HG03520 (cell line): ENCODE data around the gene PUSL1.

Experiments
- ATAC-seq: cut with Tn5 transposase; IDR thresholded peaks from one replicate; pipeline ENCODE4 v1.9.1; 2021; ENCODE audit warnings: mild to moderate bottlenecking, moderate library complexity; ENCODE audit not compliant: unreplicated experiment

The PUSL1 gene

GRCh38 chr1:1349256-1350012 is 41.0 kb downstream of the PUSL1 start, which contains the start of gene DVL1:
Gene DVL1, minus strand, starts transcription at chr1:1349418. Its CDS starts 353 bp downstream, at chr1:1349065.
- peak; percentile 63 for ATAC-seq

- ATAC-seq, result no peak
Measured at GRCh38 chr1:1351511-1352427, 43.4 kb downstream of the PUSL1 start.

- ATAC-seq, result no peak
Measured at GRCh38 chr1:1352786-1353388, 44.5 kb downstream of the PUSL1 start.

- ATAC-seq, result no peak
Measured at GRCh38 chr1:1353389-1354151, 45.2 kb downstream of the PUSL1 start.

- no peak for ATAC-seq
Measured at GRCh38 chr1:1354271-1355247, 46.2 kb downstream of the PUSL1 start.

- ATAC-seq, result no peak
Measured at GRCh38 chr1:1355416-1355815, 47.0 kb downstream of the PUSL1 start.

GRCh38 chr1:1356166-1356795 is 47.9 kb downstream of the PUSL1 start:
- ATAC-seq, result no peak

GRCh38 chr1:1356796-1357401 is 48.5 kb downstream of the PUSL1 start:
- no peak for ATAC-seq

- no peak for ATAC-seq
Measured at GRCh38 chr1:1357871-1358432, 49.6 kb downstream of the PUSL1 start.

GRCh38 chr1:1358433-1359271 is 50.3 kb downstream of the PUSL1 start, which contains the start of gene MXRA8:
Gene MXRA8, minus strand, starts transcription at chr1:1358555. Its CDS starts 51 bp downstream, at chr1:1358504.
- ATAC-seq, result no peak

- ATAC-seq, result no peak
Measured at GRCh38 chr1:1359308-1359663, 50.9 kb downstream of the PUSL1 start.

- no peak for ATAC-seq
Measured at GRCh38 chr1:1359664-1360468, 51.5 kb downstream of the PUSL1 start.

- ATAC-seq, result no peak
Measured at GRCh38 chr1:1360506-1361169, 52.2 kb downstream of the PUSL1 start.
